Uterus (tissue), 4 donors: ENCODE results near the gene LCN1. TPM values are rescaled to one million over a fixed set of nuclear protein-coding genes. Genes with fewer than 3 reads are reported as not detected.

Source experiments
- DNase-seq, 2 donors: peaks; one replicate each; pipeline ENCODE4 v3.0.0-alpha.2; 2019 to 2020
- H3K27ac ChIP-seq, 2 donors: fragments of 200-600 bp; sonication (generic); 1 replicate in 1 of 2; 2 replicates in 1 of 2; pipeline ENCODE4 v1.5.1; 2016 to 2018
- H3K27me3 ChIP-seq, 2 donors: fragments of 200-600 bp; sonication (generic); one replicate each; pipeline ENCODE4 v1.5.1; 2018 to 2019; ENCODE audit warnings: control low read depth in 1 of 2
- H3K36me3 ChIP-seq, 2 donors: fragments of 200-600 bp; sonication (generic); one replicate each; pipeline ENCODE4 v1.5.1; 2019; ENCODE audit warnings: control low read depth in 1 of 2
- H3K4me1 ChIP-seq, 2 donors: fragments of 200-600 bp; sonication (generic); one replicate each; pipeline ENCODE4 v1.5.1; 2018 to 2019; ENCODE audit warnings: control low read depth in 1 of 2
- H3K4me3 ChIP-seq, 2 donors: fragments of 200-600 bp; sonication (generic); 1 replicate in 1 of 2; 2 replicates in 1 of 2; pipeline ENCODE4 v1.5.1; 2018 to 2019; ENCODE audit warnings: mild to moderate bottlenecking in 1 of 2
- H3K9me3 ChIP-seq, 2 donors: fragments of 200-600 bp; sonication (generic); one replicate each; pipeline ENCODE4 v1.5.1; 2019; ENCODE audit warnings: control low read depth in 1 of 2
- CTCF ChIP-seq, 4 experiments: fragments of 200-600 bp in 2 of 4; fragments of 450-650 bp in 2 of 4; sonication (generic) in 2 of 4; IDR thresholded peaks; one replicate each; pipeline ENCODE4 v1.5.1; 2016 to 2019; ENCODE audit warnings: antibody characterized with exemption in 4 of 4, mild to moderate bottlenecking in 2 of 4, moderate library complexity in 1 of 4
- POLR2A ChIP-seq, 2 donors: fragments of 450-650 bp; IDR thresholded peaks; one replicate each; pipeline ENCODE4 v1.6.1; 2016; ENCODE audit warnings: antibody characterized with exemption in 2 of 2, mild to moderate bottlenecking in 1 of 2, moderate library complexity in 1 of 2
- intact Hi-C: fragments of 100-400 bp; cut with DNase I; formaldehyde crosslinking; loops from one replicate; pipeline ENCODE4 v1.15.1; 2023; ENCODE audit warnings: low total_unique reads
- total RNA-seq, 4 donors: library from RNA; depleted of rRNA in 3 of 4; stranded (reverse); fragments of >200 nt in 3 of 4; gene quantifications; one replicate each; pipeline versions ENCODE4 v1.1.0 to v1.2.4, GENCODE V29; 2014 to 2023
- donor health status: DM: yes; HTN: yes; CAD: no.

The LCN1 gene
- total RNA-seq, 4 donors from 2014 or later, result 2.2 TPM; not detected in 3

GRCh38 chr9:135499326-135500070 is 21.7 kb upstream of the LCN1 start:
- Histone ChIP-seq H3K9me3 (no peaks in the 10 kb centered on the region), H3K4me1 (peaks cover 2 to 16% of the 10 kb centered on the region in 2 donors), H3K27ac (peak overlapping the region; percentile 74 to 76), H3K27me3 (no peaks in the 10 kb centered on the region), H3K4me3 (peak overlapping the region; percentile 76 to 89), H3K36me3 (no peaks in the 10 kb centered on the region)
- intact Hi-C loops, result no loop called here
- DNase-seq, result peak; percentile 94 to 96
- TF ChIP-seq POLR2A (IDR thresholded peaks at IDR 0.05) (peak in 1 of 2 donors; percentile 8), CTCF (IDR thresholded peaks at IDR 0.05) (peak in 2 of 4 experiments; percentile 6 to 48)

- intact Hi-C loops, result no loop called here
- no peaks in the 10 kb centered on the region for H3K36me3 ChIP-seq
- TF ChIP-seq POLR2A (IDR thresholded peaks at IDR 0.05), result no peak
- no peak for TF ChIP-seq CTCF (IDR thresholded peaks at IDR 0.05)
Measured at GRCh38 chr9:135500071-135500524, 21.1 kb upstream of the LCN1 start.

DNA sequence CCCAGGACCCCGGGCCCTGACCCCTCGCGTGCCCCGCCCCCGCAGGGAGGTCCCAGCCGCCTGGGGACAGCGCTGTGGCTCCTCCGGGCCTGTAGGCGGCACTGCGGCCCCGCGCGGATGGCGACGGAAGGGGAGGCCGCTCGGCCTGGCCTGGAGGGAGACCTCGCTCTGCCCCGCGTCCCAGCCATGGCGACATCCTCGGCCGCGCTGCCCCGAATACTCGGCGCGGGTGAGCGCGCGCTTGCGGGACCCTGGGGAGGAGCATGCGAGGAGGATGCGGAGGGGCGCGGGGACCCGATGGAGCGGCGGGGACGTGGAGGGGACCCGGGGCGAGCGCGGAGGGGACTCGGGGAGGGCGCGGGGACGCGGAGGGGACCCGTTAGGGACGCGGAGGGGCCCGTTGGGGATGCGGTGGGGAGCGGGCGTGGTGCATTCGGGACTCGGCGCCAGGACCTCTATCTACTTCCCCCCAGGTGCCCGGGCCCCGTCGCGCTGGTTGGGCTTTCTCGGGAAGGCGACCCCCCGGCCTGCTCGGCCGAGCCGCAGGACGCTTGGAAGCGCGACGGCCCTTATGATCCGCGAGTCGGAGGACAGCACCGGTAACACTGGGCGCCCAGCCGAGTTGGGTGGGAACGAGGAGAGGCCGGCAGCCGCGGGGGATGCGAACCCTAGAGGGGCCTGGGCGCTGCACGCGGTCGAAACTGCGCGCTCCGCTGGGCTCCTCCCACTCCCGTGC is 20.5 kb upstream of the LCN1 start, which contains the start of gene MRPS2:
Gene MRPS2 (plus strand): TSS at position 158 of the 736 bp plus-strand sequence. CDS start 29 bp downstream, at position 187.
- TF ChIP-seq CTCF (IDR thresholded peaks at IDR 0.05) (peak; percentile 89 to 97 (median 92)), POLR2A (IDR thresholded peaks at IDR 0.05) (peak in 1 of 2 donors; percentile 44)
- H3K27me3 ChIP-seq, result no peaks in the 10 kb centered on the region
- peaks cover 2 to 16% of the 10 kb centered on the region in 2 donors for H3K4me1 ChIP-seq
- peak within 1 kb of the TSS; percentile 76 to 89 for H3K4me3 ChIP-seq
- H3K36me3 ChIP-seq, result no peaks in the 10 kb centered on the region
- H3K9me3 ChIP-seq, result no peaks in the 10 kb centered on the region
- peak; percentile 72 to 87 for DNase-seq
- peak within 1 kb of the TSS; percentile 74 to 76 for H3K27ac ChIP-seq
- intact Hi-C loops, result no loop called here

More at GRCh38 chr9:135500071-135500524, 21.1 kb upstream of the LCN1 start:
- DNase-seq, result no peak
- Histone ChIP-seq H3K27me3 (no peaks in the 10 kb centered on the region), H3K9me3 (no peaks in the 10 kb centered on the region), H3K4me1 (peaks cover 2 to 16% of the 10 kb centered on the region in 2 donors), H3K27ac (peak overlapping the region; percentile 74 to 76), H3K4me3 (peak overlapping the region; percentile 76 to 89)

DNA sequence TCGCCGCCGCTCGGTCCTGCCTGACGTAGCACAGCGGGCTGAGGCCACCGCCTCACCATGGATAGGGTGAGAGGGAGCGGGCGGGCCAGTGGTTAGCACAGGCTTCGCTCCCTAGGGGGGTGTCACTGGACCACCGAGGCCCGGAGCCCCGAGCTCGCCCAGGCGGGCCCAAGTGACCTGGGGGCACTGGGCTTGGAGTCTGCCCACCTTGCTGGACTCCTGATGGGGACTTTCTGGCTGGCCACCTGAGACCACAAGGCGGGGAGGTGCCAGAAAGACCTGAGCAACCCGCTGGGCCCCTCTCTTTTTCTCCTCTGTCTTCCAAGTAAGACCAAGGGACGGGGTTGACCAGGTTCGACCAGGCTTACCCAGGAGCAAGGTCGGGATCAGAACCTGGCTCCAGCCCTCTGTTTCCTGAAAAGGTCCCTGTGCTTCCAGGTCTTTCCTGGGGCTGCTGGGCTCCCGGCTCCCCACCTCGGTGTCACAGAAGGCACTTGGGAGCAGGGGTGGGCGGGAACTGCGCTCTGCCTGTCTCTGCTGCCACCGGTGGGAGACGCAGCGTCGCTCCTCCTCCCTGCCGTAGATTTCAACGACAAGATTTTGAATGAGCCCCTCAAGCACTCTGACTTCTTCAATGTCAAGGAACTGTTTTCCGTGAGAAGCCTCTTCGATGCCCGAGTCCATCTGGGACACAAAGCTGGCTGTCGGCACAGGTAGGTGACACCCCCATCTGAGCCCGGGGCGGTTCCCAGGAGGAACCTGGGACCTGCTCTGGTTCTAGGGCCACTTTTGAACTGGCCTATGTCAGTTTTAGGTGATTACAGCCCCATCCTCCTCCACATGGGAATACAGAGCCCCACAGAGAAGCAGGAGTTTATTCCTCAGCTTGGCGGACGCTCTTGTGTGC is 19.7 kb upstream of the LCN1 start:
- H3K27ac ChIP-seq, result peak overlapping the region; percentile 68 to 74
- DNase-seq, result no peak
- H3K4me3 ChIP-seq, result peak overlapping the region; percentile 76 to 89
- no peaks in the 10 kb centered on the region for H3K36me3 ChIP-seq
- peaks cover 2 to 16% of the 10 kb centered on the region in 2 donors for H3K4me1 ChIP-seq
- H3K9me3 ChIP-seq, result no peaks in the 10 kb centered on the region
- H3K27me3 ChIP-seq, result no peaks in the 10 kb centered on the region
- intact Hi-C loops, result no loop called here
- TF ChIP-seq CTCF (IDR thresholded peaks at IDR 0.05) (no peak), POLR2A (IDR thresholded peaks at IDR 0.05) (no peak)
